VCaP (cell line): ENCODE data around the gene KSR1.

Experiments used
- H3K27ac ChIP-seq: fragments of 450-650 bp; 2 replicates; pipeline ENCODE4 v1.5.1; 2017
- CTCF ChIP-seq: fragments of 450-650 bp; conservative IDR thresholded peaks from 2 replicates; pipeline ENCODE4 v1.5.1; 2017; ENCODE audit warnings: mild to moderate bottlenecking, moderate library complexity

KSR1 gene

GRCh38 chr17:27541301-27542023 is 85.2 kb downstream of the KSR1 start:
- no peak overlapping the region for H3K27ac ChIP-seq
- TF ChIP-seq CTCF, result no peak

GRCh38 chr17:27542841-27543463 is 86.7 kb downstream of the KSR1 start:
- H3K27ac ChIP-seq, result no peak overlapping the region

GRCh38 chr17:27543464-27543856 is 87.2 kb downstream of the KSR1 start:
- no peak for TF ChIP-seq CTCF
- no peak overlapping the region for H3K27ac ChIP-seq

More at GRCh38 chr17:27542841-27543463, 86.7 kb downstream of the KSR1 start:
- TF ChIP-seq CTCF, result no peak

GRCh38 chr17:27543958-27544349 is 87.7 kb downstream of the KSR1 start:
- TF ChIP-seq CTCF, result no peak

GRCh38 chr17:27544350-27545131 is 88.3 kb downstream of the KSR1 start:
- H3K27ac ChIP-seq, result no peak overlapping the region
- no peak for TF ChIP-seq CTCF

More at GRCh38 chr17:27543958-27544349, 87.7 kb downstream of the KSR1 start:
- no peak overlapping the region for H3K27ac ChIP-seq

GRCh38 chr17:27545562-27546229 is 89.4 kb downstream of the KSR1 start:
- no peak overlapping the region for H3K27ac ChIP-seq

More at GRCh38 chr17:27545562-27546229, 89.4 kb downstream of the KSR1 start:
- no peak for TF ChIP-seq CTCF
